Chondrocyte (in vitro differentiated cells): ENCODE data around the gene APOE. TPM values are rescaled to one million over a fixed set of nuclear protein-coding genes. Genes with fewer than 3 reads are reported as not detected.
"Not testable (repeated sequence)": the region's sequence is repeated elsewhere in the genome, so short reads cannot be mapped to it uniquely, and the experiment has no call there.

Experiments
- DNase-seq: peaks from one replicate; pipeline ENCODE4 v3.0.0; 2021; ENCODE audit warnings: mixed read lengths, low spot score
- H3K27ac Mint-ChIP-seq: one replicate; pipeline ENCODE4 v1.8.0; 2021; ENCODE audit warnings: mild to moderate bottlenecking, moderate library complexity, mixed read lengths; ENCODE audit not compliant: unreplicated experiment
- H3K27me3 Mint-ChIP-seq: 2 replicates; pipeline ENCODE4 v1.8.0; 2021; ENCODE audit warnings: low read depth, mixed read lengths
- H3K36me3 Mint-ChIP-seq: 2 replicates; pipeline ENCODE4 v1.8.0; 2021; ENCODE audit warnings: low read depth, mixed read lengths
- H3K4me1 Mint-ChIP-seq: 2 replicates; pipeline ENCODE4 v1.8.0; 2021; ENCODE audit warnings: low read depth, mild to moderate bottlenecking, mixed read lengths
- H3K4me3 Mint-ChIP-seq: one replicate; pipeline ENCODE4 v1.8.0; 2021; ENCODE audit warnings: mild to moderate bottlenecking, moderate library complexity, mixed read lengths; ENCODE audit not compliant: unreplicated experiment
- H3K9me3 Mint-ChIP-seq: 2 replicates; pipeline ENCODE4 v1.8.0; 2021; ENCODE audit warnings: low read depth, mixed read lengths
- CTCF ChIP-seq: fragments of 200-600 bp; sonication (generic); IDR thresholded peaks from 2 replicates; pipeline ENCODE4 v1.5.0; 2021; ENCODE audit warnings: antibody characterized with exemption, mild to moderate bottlenecking, moderate library complexity
- total RNA-seq: library from RNA; stranded (reverse); gene quantifications from 3 replicates; pipeline ENCODE4 v1.2.1, GENCODE V29; 2021

Gene APOE
- total RNA-seq, 1 donor from 2014 or later = 178 TPM

GRCh38 chr19:44907613-44908012, 2.0 kb downstream of the APOE start:
- no peaks in the 10 kb centered on the region for H3K27me3 Mint-ChIP-seq
- no peak for DNase-seq
- peaks cover 4% of the 10 kb centered on the region for H3K36me3 Mint-ChIP-seq
- no peak for TF ChIP-seq CTCF
- no peak overlapping the region for H3K4me3 Mint-ChIP-seq
- no peaks in the 10 kb centered on the region for H3K9me3 Mint-ChIP-seq
- H3K4me1 Mint-ChIP-seq = peaks cover 29% of the 10 kb centered on the region
- H3K27ac Mint-ChIP-seq = no peak overlapping the region

- Mint-ChIP-seq H3K27me3 (no peaks in the 10 kb centered on the region), H3K4me1 (peaks cover 34% of the 10 kb centered on the region), H3K4me3 (peak overlapping the region; percentile 21), H3K27ac (no peak overlapping the region), H3K9me3 (no peaks in the 10 kb centered on the region), H3K36me3 (peaks cover 2% of the 10 kb centered on the region)
- no peak for DNase-seq
- no peak for TF ChIP-seq CTCF
Observed at GRCh38 chr19:44908074-44908835, 2.7 kb downstream of the APOE start.

- H3K27ac Mint-ChIP-seq = no peak overlapping the region
- H3K4me3 Mint-ChIP-seq = no peak overlapping the region
- no peaks in the 10 kb centered on the region for H3K9me3 Mint-ChIP-seq
- H3K27me3 Mint-ChIP-seq = no peaks in the 10 kb centered on the region
- H3K4me1 Mint-ChIP-seq = peaks cover 34% of the 10 kb centered on the region
- no peak for TF ChIP-seq CTCF
- no peaks in the 10 kb centered on the region for H3K36me3 Mint-ChIP-seq
- DNase-seq = no peak
Observed at GRCh38 chr19:44908836-44909261, 3.3 kb downstream of the APOE start.

GRCh38 chr19:44909775-44910174, 4.2 kb downstream of the APOE start:
- no peak overlapping the region for H3K4me3 Mint-ChIP-seq
- H3K9me3 Mint-ChIP-seq = no peaks in the 10 kb centered on the region
- DNase-seq = no peak
- H3K4me1 Mint-ChIP-seq = peaks cover 42% of the 10 kb centered on the region
- H3K27me3 Mint-ChIP-seq = no peaks in the 10 kb centered on the region
- TF ChIP-seq CTCF = no peak
- H3K36me3 Mint-ChIP-seq = no peaks in the 10 kb centered on the region
- peak overlapping the region; percentile 51 for H3K27ac Mint-ChIP-seq

- H3K4me3 Mint-ChIP-seq, H3K36me3 Mint-ChIP-seq, H3K9me3 Mint-ChIP-seq, H3K27me3 Mint-ChIP-seq, H3K27ac Mint-ChIP-seq, DNase-seq: not testable (repeated sequence)
- peaks cover 32% of the 10 kb centered on the region for H3K4me1 Mint-ChIP-seq
Observed at GRCh38 chr19:44911896-44912295, 6.3 kb downstream of the APOE start.

- no peak for TF ChIP-seq CTCF
- no peak for DNase-seq
- Mint-ChIP-seq H3K27me3 (no peaks in the 10 kb centered on the region), H3K9me3 (no peaks in the 10 kb centered on the region), H3K27ac (no peak overlapping the region), H3K4me1 (peaks cover 32% of the 10 kb centered on the region), H3K4me3 (no peak overlapping the region), H3K36me3 (no peaks in the 10 kb centered on the region)
Observed at GRCh38 chr19:44912854-44913253, 7.3 kb downstream of the APOE start.

- not testable (repeated sequence) for H3K9me3 Mint-ChIP-seq, H3K27me3 Mint-ChIP-seq, H3K27ac Mint-ChIP-seq, DNase-seq, H3K36me3 Mint-ChIP-seq
- peak overlapping the region; percentile 93 for H3K4me3 Mint-ChIP-seq
- H3K4me1 Mint-ChIP-seq = peaks cover 32% of the 10 kb centered on the region
Observed at GRCh38 chr19:44913512-44914432, 8.2 kb downstream of the APOE start.
